Endometrial microvascular endothelial cells (primary cell): ENCODE results near the gene SHROOM3. TPM values are rescaled to one million over a fixed set of nuclear protein-coding genes. Genes with fewer than 3 reads are reported as not detected.

ENCODE experiments used
- in situ Hi-C: cut with HindIII; loops from 2 replicates; pipeline ENCODE4 v1.10.0; 2017; ENCODE audit warnings: low sequenced_read_pairs, low pct_unique_long_range_greater_than_20kb; ENCODE audit errors: inconsistent ontology term
- total RNA-seq: library from RNA; depleted of rRNA; stranded (reverse); fragments of >200 nt; gene quantifications from one replicate; pipeline ENCODE4 v1.2.3, GENCODE V29; 2015; ENCODE audit errors: inconsistent ontology term

Gene SHROOM3
- total RNA-seq, 1 donor from 2014 or later = 3.7 TPM

DNA sequence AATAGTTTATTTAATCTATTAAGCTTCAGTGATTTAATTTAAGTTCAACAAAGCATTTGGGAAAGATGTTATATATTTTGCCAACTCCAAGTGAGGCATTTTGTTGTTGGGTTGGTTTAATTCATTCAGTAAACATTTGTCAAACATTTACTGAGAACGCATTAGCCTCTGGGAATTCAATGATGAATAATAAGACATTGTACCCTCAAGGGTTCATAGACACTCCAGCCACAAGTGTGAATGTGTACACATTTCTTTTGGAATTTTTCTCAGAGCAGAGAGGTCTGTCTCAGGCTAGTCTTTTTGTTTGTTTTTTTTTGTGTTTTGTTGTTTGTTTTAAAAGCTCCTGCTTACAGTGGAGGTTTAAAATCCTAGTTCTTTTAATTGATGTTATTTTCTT, 259.0 kb downstream of the SHROOM3 start:
- in situ Hi-C loops = no loop called here

DNA sequence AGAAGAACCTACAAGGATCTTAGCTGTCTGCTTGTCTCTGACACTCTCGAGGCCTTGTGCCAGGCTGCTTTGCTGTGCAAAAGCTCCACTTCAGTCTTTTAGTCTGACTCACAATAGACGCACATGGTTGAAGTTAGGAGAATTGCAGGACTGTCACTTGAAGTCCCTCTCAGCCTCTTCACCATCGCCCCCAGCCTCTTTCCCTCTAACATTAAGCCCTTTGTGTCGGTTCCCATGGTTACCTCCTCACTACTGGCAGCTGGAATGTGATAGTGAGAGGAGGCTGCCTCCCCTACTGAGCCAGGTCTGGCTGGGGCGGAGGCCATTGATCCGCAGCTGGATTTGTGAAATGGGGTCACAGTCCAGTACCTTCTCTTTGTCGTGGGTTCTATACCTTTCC, 261.1 kb downstream of the SHROOM3 start:
- in situ Hi-C loops = no loop called here

DNA sequence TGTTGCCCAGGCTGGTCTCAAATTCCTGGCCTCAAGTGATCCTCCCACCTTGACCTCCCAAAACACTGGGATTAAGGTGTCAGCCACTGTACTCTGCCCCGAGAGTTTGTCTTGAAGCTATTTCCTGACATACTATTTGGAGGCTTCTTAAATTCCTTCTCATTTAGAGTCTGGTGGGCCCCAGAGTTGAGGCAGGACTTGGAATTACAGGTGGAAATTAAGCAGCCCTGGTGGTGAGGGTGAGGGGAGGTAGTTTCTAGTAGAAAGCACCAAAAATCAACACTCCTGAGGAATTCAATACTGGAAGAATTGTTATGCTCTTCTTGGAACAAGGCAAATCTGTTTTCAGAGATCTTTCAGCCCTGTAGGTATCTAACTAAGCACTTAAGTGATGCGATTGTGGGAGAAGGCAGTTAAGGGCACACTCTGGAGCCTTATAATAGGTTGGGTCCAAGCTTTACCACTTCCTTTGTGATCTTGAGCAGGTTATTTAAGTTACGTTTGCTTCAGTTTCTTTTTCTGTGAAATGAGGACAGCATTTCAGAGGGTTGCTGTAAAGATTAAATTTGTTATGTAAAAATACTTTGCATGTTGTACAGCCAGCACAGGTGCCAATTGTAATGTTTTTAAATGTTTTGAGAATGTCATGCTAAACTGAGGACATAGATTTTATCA, 262.2 kb downstream of the SHROOM3 start:
- in situ Hi-C loops = no loop called here

DNA sequence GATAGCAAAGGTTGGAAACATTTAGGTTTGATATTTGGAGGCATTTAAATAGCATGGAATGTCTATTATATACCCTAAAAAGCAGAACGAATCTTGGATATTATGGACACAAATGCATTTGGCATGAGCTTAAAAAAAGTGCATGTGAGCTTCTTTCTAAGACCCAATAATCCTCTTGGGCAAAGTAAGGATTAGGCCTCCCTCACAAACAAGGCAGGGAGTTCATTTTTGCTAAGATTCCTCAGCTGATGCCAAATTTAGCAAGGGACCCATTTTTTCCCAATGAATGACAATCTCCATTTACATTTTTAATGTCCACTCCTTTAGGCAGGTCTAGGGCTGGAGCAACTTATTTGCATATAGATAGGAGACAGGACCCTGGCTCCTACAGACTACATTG, 263.1 kb downstream of the SHROOM3 start:
- in situ Hi-C loops = no loop called here

DNA sequence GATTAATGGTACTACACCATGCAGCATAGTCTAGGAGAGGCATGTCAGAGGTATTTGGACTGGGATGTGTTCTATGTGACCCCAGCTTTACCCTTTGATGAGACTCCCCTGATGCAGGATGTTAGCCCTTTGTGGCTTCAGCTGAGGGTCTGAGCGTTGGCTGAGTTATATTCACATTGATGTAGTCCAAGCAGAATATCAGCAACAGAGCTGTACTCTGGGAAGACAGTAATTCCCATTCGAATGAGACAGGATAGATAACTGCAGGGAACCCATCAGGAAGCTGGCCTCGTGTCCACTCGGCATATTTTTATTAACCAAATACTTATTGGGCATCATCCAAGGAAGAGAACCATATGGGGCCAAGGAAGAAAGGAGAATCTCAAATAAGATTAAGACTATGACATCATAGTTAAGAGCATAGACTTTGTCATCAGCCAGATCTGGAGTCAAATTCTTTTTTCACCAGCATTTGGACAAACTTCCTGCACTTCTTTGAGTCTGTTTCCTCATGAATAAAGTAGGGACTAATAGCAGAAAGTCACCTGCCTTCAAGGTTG, 264.8 kb downstream of the SHROOM3 start:
- in situ Hi-C loops = no loop called here

DNA sequence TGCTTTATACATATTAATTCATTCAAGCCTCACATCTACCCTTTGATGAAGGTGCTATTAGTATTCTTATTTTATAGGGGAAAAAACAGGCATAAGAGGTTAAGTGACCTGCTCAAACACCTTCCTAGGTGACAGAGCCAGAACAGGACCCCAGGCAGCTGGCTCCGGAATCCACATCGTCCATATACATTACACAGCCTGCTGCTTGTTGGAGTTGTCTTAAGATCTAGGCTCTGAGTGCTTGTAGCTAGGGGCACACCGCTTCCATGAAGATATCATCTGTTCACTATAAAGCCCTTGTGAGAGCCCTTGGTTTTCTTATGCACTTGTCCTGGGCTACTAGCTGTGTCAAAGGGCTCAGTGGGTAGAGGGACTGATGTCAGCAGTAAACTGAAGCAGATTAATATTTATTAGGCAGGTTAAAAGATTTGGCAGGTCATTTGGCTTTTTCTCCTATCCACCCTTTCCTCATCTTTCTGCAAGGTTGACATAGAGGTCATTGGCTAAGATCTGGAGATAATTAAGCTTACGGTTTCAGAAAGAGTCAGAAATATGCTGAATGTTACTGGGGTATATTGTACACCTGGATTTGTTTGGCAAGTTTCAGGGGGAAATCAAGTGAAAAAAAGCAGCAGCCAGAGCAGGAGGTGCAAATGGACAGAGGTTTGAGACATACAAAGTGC, 267.6 kb downstream of the SHROOM3 start:
- in situ Hi-C loops = no loop called here

DNA sequence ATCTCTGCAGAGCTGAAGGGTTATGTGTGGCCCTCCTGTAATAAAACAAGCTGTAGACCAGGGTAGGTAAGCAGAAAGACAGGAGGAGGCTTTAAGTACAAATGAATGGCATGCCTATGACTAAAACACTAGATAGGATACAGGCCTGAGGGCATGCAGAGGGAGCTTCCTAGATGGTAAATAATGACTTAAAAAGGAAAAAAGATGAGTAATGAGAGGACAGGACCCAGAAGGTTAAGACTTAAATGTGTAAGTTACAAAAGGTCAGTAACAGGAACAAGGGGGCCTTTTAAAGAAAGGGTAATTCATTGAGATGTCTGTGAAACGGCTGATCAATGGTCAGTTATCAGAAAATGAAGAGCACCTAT, 268.1 kb downstream of the SHROOM3 start:
- in situ Hi-C loops = no loop called here

DNA sequence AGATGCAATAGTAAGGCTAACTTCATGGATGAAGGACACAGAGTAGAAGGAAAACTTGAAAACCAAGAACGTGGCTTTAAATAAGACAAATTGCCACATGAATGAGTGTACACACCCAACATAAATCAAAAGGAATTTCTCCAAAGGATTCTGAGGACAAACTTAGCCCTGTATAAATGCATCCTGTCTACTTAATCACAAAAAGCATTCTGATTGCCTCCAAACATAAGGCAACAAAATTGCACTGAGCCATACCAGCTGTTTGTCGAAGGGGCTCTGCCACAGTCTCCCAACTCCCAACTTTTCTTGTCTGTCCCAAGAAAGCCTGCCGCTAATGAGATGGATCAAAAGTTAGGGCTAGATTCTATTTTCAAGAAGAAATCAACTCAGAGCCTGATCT, 268.6 kb downstream of the SHROOM3 start:
- in situ Hi-C loops = no loop called here

DNA sequence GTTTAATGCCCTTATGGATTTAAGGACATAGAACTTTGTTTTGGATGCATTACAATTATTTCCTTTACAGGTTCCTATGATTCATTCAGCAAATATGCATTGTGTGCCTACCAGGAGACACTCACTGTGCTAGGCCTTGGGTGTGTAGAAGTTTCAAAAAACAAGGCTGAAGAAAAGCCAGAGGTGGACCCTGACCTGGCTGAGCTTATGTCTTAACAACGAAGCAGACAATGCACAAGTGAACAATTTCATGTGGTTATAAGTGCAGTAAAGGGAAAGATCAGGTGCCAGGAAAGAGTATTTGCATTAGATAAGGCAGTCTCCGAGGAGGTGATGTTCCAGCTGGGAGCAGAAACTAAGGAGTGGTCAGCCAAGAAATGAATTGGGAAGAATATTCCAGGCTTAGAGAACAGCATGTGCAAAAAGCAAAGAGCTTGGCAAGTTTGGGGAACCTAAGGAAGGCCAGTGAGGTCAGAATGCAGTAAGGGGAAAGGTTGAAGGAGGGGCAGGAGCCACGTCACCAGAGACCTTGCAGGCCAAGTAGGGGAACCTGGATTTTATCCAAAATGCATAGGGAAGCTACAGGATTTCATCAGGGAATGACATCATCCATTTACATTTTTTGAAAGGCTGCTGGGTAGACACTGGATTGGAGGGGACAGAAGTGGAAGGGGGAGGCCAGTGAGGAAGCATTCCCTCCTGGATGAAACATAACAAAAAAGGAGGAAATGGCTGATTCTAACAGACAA, 269.3 kb downstream of the SHROOM3 start:
- in situ Hi-C loops = no loop called here

DNA sequence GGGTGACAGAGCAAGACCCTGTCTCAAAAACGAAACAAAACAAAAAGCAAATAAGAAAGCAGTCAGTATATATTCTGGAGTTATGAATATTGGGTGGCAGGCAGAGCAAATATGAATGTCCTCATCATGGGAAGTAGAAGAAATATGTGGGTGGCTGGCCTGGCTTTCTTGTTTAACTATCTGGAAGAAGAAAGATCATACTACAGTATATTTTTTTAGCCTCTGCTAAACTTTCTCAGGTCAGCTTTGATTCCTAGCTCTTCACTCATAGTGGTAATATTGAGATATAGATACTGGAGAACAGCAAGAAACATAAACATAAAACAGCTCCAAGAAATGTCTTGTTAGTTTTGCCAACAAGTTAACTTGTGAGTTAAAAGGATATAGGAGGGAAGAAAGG, 270.4 kb downstream of the SHROOM3 start:
- in situ Hi-C loops = no loop called here

DNA sequence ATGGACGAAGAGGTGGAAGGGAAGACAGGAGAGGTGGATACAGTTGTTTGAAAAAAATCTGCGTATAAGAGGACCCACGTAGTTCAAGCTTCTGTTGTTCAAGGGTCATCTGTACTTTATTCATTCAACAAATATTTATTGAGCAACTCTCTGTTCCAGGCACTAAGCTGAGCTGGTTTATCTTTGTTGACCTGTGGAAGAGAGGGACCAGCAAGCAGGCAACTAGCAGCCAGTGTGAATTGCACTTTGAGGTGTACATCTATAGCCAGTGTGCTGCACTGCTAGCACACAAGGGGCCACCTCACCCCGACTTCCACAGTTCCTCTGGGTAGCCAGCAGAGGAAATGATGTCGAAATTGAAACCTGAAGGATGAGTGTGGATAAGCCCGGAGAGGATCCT, 271.6 kb downstream of the SHROOM3 start:
- in situ Hi-C loops = no loop called here

DNA sequence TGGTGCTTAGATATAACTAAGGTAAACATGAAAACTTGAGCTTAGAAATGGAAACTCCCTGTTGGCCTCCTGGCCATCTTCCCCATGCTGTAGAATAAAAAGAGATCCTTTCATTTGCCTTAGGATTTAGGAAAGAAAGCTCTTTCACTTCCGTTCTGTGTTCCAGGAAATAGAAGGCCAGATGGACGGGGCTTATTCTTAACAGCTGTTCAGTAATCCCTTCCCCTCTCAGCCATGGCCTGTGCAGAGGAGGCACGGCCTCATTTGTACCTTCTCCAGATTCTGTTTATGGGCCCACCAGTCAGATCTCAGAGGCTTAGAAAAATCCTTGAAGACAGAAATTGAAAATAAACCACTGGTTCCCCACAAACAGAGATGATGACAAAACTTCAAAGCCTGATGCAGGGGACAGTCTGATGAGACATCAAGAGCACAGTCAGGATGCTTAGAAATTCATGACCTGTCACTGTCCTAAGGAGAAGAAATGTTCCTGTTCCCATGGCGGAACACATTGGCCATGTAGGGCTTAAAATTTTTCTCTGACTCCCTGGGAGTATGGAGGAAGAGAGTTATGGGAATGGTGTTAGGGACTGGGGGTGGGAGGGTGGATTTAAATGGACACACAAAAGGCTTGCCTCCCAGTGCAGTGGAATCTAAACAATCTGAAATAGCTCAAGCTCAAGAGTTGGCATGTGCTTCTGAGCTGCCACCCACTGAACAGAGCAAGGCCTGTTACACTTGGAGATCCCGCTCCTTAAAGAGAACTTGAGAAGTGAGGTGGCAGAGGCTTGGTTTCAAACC, 274.1 kb downstream of the SHROOM3 start:
- in situ Hi-C loops = no loop called here

DNA sequence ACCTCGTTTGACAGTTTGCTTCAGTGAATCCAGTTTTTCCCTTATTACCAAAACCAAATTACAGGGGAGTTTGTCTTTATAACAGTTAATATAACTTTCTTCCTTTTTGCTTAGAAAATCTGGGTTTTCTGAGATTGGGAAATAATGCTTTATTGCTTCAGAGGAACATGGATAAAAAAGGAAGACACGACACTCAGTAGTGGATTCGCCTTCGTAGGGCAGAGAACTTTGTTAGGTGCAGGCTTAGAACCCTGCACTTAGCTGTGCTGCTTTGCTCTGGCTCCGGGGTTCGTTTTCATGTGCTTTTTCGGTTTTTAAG, 274.7 kb downstream of the SHROOM3 start:
- in situ Hi-C loops = no loop called here

DNA sequence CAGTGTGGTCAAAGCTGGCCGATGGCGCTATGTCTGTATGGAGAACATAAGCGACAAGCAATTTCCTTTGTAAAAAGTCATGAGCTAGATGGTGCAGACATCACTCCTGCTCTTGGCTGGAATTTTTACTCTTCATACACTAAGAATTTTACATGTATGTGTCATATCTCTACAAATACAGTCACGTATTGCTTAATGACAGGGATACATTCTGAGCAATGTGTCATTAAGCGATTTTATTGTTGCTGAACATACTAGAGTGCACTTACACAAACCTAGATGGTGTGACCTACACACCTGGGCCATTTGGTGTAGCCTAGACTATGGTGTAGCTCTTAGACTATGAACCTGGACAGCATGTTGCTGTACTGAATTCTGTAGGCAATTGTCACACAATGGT, 277.5 kb downstream of the SHROOM3 start:
- in situ Hi-C loops = no loop called here

DNA sequence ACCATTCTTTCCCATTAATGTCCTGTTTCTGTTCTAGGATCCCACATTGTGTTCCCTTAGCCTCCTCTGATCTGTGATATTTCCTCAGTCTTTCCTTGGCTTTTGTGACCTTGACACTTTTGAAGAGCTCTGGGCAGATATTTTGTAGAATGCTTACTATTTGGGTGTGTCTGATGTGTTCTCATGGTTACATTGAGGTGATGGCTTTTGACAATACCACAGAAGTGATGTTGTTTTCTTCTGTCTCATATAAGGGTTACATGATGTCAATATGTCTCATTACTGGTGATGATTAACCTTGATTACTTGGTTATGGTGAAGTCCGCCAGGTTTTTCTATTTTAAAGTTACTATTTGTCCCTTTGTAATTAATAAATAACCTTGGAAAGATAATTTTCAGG, 279.2 kb downstream of the SHROOM3 start:
- in situ Hi-C loops = no loop called here

DNA sequence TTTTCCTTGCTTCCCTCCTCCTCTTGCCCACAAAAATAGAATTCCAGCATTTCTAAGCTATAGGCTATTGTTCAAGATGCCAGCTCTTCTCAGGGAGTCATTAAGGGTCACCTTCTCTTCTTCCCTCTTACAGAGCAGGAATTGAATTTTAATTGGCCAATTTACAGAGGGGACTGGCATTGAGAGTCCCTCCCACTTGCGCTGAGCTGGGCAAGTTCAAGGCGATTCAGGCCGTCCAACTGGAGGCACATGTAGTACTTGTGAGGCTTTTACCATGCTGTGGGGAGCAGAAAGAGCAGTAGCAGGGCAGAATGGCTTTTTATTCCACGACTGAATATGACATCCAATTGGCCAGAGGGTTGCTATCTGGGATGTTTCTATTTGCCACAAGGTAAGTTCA, 281.0 kb downstream of the SHROOM3 start:
- in situ Hi-C loops = no loop called here

DNA sequence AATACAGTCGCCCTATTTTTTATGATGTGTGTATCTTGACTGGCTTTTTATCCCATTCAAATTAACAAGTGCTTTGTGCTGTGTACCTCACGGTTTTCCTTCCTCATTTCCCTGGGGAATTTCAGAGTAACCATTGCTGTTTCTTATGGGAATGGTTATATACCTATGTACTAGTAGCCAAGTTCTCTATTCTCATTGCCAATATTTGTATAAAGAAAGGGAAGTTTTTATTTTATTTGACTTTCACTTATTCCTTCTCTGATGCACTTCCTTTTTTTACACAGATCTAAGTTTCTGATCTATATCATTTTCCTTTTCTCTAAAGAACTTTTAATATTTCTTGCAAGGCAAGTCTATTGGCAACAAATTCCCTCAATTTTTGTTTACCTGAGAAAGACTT, 281.6 kb downstream of the SHROOM3 start:
- in situ Hi-C loops = no loop called here

DNA sequence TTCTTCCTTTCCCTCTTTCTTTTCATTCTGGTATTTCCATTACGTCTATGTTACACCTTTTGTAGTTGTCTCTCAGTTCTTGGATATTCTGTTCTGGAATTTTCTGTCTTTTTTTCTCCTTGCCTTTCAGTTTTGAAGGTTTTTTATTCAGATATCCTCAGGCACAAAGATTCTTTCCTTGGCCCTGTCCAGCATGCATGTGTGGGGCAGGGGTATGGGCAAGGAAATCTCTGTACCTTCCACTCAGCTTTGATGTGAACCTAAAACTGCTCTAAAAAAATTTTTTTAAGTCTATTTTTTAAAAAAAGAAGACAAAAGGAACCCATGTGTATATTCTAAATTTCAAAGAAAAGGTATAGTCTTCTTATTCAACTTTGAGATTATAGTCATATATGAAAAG, 282.4 kb downstream of the SHROOM3 start:
- in situ Hi-C loops = no loop called here

DNA sequence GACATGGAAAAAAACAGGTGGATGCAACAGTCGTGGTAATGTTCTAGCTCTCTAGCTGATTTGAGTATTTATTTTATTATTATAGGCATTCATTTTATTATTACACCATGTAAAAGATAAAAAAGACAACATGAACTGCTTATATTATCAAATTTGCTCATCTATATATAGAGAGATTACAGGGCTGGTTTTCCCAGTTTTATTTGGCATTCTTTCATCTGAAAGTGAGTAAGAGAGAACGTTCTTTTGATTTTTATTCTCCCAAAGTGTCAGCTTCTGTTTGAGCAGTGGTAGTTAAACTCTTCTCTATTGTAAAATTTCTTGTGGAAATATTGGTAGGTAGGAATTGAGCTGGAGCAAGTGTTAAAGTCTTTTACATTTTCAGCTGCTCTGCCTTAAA, 283.0 kb downstream of the SHROOM3 start:
- in situ Hi-C loops = no loop called here
